Aorta (tissue), 5 donors: ENCODE measurements around the gene ECM1. TPM values are rescaled to one million over a fixed set of nuclear protein-coding genes. Genes with fewer than 3 reads are reported as not detected.

Source experiments
- ATAC-seq: fragments of 200-7000 bp; cut with Tn5 transposase; one replicate; pipeline ENCODE4 v1.9.1; 2022; ENCODE audit warnings: moderate library complexity; ENCODE audit not compliant: low FRiP score
- DNase-seq, 2 donors: peaks; one replicate each; pipeline ENCODE4 v3.0.0-alpha.2; 2020
- H3K27ac ChIP-seq, 2 donors: one replicate each; pipeline ENCODE4 v1.5.1; 2013; ENCODE audit warnings: low read length in 2 of 2, mild to moderate bottlenecking in 2 of 2, moderate library complexity in 2 of 2, control low read depth in 1 of 2, inconsistent platforms in 1 of 2, low read depth in 1 of 2
- H3K27me3 ChIP-seq, 2 donors: one replicate each; pipeline ENCODE4 v1.6.1; 2013; ENCODE audit warnings: control low read depth in 1 of 2, low read length in 1 of 2, mild to moderate bottlenecking in 1 of 2, moderate library complexity in 1 of 2; ENCODE audit not compliant: insufficient read depth in 2 of 2, control insufficient read depth in 1 of 2
- H3K36me3 ChIP-seq, 2 donors: one replicate each; pipeline ENCODE4 v1.6.1; 2013; ENCODE audit warnings: control low read depth in 1 of 2, low read length in 1 of 2, mild to moderate bottlenecking in 1 of 2; ENCODE audit not compliant: insufficient read depth in 2 of 2, control insufficient read depth in 1 of 2
- H3K4me1 ChIP-seq, 2 donors: one replicate each; pipeline ENCODE4 v1.6.1; 2013; ENCODE audit warnings: low read length in 2 of 2, control low read depth in 1 of 2, mild to moderate bottlenecking in 1 of 2, moderate library complexity in 1 of 2; ENCODE audit not compliant: insufficient read depth in 2 of 2, control insufficient read depth in 1 of 2
- H3K4me3 ChIP-seq, 2 donors: one replicate each; pipeline ENCODE4 v1.5.1; 2013; ENCODE audit warnings: low read length in 2 of 2, control low read depth in 1 of 2, mild to moderate bottlenecking in 1 of 2
- H3K9me3 ChIP-seq: one replicate; pipeline ENCODE4 v1.6.1; 2013; ENCODE audit warnings: mild to moderate bottlenecking, low read length; ENCODE audit not compliant: control insufficient read depth
- WGBS, 2 donors: extraction: QIAGEN DNeasy Blood & Tissue Kit; methylation state at CpG; one replicate each; pipeline ENCODE4 v1.1.7; 2013; 5-methylcytosine and 5-hydroxymethylcytosine counted together
- intact Hi-C, 2 donors: fragments of 100-400 bp; cut with DNase I; formaldehyde crosslinking; loops; one replicate each; pipeline versions ENCODE4 v1.14.2 to v1.15.0; 2022
- long read RNA-seq, 2 donors: library from polyadenylated mRNA; unstranded; transcript quantifications; one replicate each; pipeline ENCODE4 v2.0.0, GENCODE V29; 2020 to 2021
- polyA plus RNA-seq, 2 donors: library from polyadenylated mRNA; stranded (reverse); fragments of 200-250 nt; gene quantifications; one replicate each; pipeline ENCODE4 v1.2.3, GENCODE V29; 2013
- total RNA-seq, 2 donors: library from RNA; stranded (reverse); fragmentation: NEBNext Ultra II Directional; extraction: Animal tissue kit (Norgen Biotek cat#: 25700); gene quantifications; one replicate each; pipeline ENCODE4 v1.2.1, GENCODE V29; 2021
- donor health status: healthy with polysubstance abuse.
- donor health status: Bipolar disorder and iron deficiency.
- donor health status: DM: no; HTN: no; CAD: no.
- donor health status: DM: no; HTN: no; CAD: no.
- donor health status: DM: yes; HTN: yes; CAD: no.

Gene ECM1
- 10 to 100 TPM; 26.3 to 57.6 TPM for total RNA-seq
- polyA plus RNA-seq = 10 to 100 TPM in 1 of 2 donors, 1 to 10 TPM in 1; 8.1 to 32.6 TPM
- long read RNA-seq, donor 1, transcript ECM1-202 (10 exons, 2,070 nt) = major isoform, 26 of 39 reads
- long read RNA-seq, donor 1, partial matches to known transcripts = 7 of 39 reads
- long read RNA-seq, donor 1, other reads (novel, unspliced or antisense) = 6 of 39 reads
- long read RNA-seq, donor 2, transcript ECM1-202 (10 exons, 2,070 nt) = major isoform, 13 of 25 reads
- long read RNA-seq, donor 2, partial matches to known transcripts = 10 of 25 reads
- long read RNA-seq, donor 2, other reads (novel, unspliced or antisense) = 2 of 25 reads

DNA sequence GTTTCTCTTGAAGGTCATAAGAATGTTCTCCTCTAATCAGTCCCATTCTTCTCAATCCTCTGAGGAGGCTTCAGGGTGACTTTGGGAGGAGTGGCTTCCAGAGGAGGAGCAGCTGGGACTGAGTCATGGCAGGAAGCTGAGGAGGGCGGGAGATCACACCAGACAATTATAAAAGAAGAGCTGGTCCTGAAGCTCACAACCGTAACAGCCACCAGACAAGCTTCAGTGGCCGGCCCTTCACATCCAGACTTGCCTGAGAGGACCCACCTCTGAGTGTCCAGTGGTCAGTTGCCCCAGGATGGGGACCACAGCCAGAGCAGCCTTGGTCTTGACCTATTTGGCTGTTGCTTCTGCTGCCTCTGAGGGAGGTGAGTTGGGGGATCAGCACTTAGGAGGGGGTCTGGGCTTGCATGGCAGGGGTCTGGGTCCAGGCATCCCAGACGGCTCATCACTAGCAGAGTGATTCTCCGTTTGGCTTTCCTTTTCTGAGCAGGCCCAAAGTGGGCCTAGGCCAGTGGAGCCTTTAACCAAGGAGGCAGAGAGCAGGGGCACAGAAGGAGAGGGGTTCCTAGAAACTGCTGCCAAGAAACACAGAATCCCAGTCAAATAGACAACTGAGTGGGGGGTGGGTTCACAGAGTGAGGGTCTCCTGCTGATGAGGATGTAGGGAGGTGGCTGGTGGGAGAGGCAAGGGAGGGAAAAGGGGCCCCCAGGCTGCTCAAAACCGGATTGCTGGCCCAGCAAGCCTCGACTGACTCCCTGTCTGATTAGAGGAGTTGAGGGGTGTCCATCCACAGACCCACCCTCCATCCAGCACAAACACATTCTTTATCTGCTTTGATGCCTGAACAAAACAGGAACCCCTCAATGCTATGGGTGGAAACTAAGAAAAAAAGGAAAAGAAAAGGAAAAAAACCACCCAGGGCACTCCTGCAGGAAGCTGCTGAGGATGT, at the start of gene ECM1:
Gene ECM1 (plus strand): TSS at position 198 of the 953 bp plus-strand sequence. CDS start 101 bp downstream, at position 299.
- WGBS, 2 donors = 76% methylated on average over 7 of the region's 7 CpGs
- Histone ChIP-seq H3K4me3 (no peak within 1 kb of the TSS), H3K9me3 (no peaks in the 10 kb centered on the region), H3K27me3 (no peaks in the 10 kb centered on the region), H3K36me3 (peaks cover 2 to 7% of the 10 kb centered on the region in 2 donors), H3K27ac (no peak within 1 kb of the TSS), H3K4me1 (no peaks in the 10 kb centered on the region)
- ATAC-seq = peak; percentile 70
- peak; percentile 70 to 80 for DNase-seq
- intact Hi-C loops = loop anchor here in 1 of 2 donors (5.0 kb wide), 1 partner anchor 36 kb away; no protein-coding TSS in a partner anchor

DNA sequence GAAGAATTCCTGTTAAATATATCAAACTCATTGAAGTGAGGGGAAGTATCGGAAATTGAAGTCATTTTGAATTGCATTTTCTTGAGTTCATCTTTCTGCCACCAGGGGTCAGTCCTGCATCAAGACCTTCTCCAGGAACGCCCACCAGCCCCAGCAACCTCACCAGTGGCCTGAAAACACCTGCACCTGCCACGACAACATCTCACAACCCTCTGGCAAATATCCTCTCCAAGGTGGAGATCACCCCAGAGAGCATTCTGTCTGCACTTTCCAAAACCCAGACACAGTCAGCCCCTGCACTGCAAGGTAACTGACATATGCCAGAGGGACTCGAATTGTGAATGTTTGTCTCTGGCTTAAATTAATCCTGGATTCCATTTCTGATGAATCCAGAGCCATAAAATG, 43.5 kb upstream of the ECM1 start:
- Histone ChIP-seq H3K36me3 (peaks cover 4 to 5% of the 10 kb centered on the region in 2 donors), H3K9me3 (no peaks in the 10 kb centered on the region), H3K4me3 (no peak overlapping the region), H3K27ac (no peak overlapping the region), H3K4me1 (no peaks in the 10 kb centered on the region), H3K27me3 (no peaks in the 10 kb centered on the region)
- WGBS, 2 donors = 27 to 28% methylated on average over 4 of the region's 4 CpGs
- intact Hi-C loops = loop anchor here (5.0 to 10.0 kb wide), 3 partner anchors 93 to 160 kb away; partner anchors contain the start of gene ENSA (in 1 of the 2)
- DNase-seq = peak in 1 of 2 donors; percentile 62
- peak; percentile 71 for ATAC-seq

DNA sequence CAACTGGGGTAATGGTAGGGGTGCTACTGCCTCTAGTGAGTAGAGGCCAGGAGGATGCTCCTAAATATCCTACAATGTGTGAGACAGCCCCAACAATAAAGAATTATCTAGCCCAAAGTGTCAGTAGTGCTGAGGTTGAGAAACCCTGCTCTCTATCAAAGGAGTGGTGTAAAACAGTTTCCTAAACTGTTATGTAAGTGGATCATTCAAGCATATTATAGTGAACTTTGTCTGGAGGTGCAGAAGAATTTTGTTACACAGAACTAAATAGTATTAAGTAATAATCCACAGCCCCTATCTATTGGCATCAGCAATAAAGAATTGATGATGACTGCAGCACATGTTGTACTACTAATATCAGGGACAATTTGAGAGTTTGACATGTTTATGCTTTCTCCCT, 40.9 kb upstream of the ECM1 start:
- no peaks in the 10 kb centered on the region for H3K9me3 ChIP-seq
- H3K27me3 ChIP-seq = no peaks in the 10 kb centered on the region
- no peaks in the 10 kb centered on the region for H3K4me1 ChIP-seq
- intact Hi-C loops = loop anchor here (5.0 to 10.0 kb wide), 3 partner anchors 65 to 158 kb away; partner anchors contain the start of gene ENSA (in 1 of the 2)
- H3K36me3 ChIP-seq = peaks cover 0 to 8% of the 10 kb centered on the region in 2 donors
- DNase-seq = no peak
- no peak for ATAC-seq
- H3K4me3 ChIP-seq = no peak overlapping the region
- no peak overlapping the region for H3K27ac ChIP-seq

DNA sequence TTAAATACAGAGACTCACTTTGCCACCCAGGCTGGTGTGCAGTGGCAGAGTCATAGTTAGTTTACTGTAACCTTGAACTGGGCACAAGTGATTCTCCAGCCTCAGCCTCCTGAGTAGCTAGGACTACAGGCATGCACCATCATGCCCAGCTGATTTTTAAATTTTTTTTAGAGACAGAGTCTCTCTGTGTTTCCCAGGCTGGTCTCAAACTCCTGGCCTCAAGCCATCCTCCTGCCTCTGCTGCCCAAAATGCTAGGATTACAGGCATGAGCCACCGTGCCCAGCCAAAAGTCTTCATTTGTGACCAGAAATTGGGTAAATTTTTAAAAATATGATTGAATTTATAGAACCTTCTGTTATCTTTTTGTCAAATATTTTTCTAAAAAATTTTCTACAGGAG, 38.6 kb upstream of the ECM1 start:
- Histone ChIP-seq H3K4me3 (no peak overlapping the region), H3K27ac (peak overlapping the region in 1 of 2 donors; percentile 11), H3K4me1 (no peaks in the 10 kb centered on the region), H3K9me3 (no peaks in the 10 kb centered on the region), H3K36me3 (peaks cover 0 to 9% of the 10 kb centered on the region in 2 donors), H3K27me3 (no peaks in the 10 kb centered on the region)
- intact Hi-C loops = loop anchor here (5.0 to 10.0 kb wide), 3 partner anchors 63 to 156 kb away; partner anchors contain the start of gene ENSA (in 1 of the 2)
- WGBS, 2 donors = 8 to 9% methylated on average over 1 of the region's 1 CpG
- ATAC-seq (no peak), DNase-seq (no peak)

DNA sequence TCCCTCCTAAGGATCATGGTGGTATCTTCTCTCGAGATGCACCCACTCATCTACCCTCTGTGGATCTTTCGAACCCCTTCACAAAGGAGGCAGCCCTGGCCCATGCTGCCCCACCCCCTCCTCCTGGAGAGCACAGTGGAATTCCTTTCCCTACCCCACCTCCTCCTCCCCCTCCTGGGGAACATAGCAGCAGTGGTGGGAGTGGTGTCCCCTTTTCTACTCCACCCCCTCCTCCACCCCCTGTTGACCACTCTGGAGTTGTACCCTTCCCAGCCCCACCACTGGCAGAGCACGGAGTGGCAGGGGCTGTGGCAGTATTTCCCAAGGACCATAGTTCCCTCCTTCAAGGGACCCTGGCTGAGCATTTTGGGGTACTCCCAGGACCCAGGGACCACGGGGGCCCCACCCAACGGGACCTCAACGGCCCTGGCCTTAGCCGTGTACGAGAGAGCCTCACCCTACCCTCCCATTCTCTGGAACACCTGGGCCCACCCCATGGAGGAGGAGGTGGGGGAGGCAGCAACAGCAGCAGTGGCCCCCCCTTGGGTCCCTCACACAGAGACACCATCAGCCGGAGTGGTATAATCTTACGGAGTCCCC, 35.2 kb upstream of the ECM1 start:
- ATAC-seq (no peak), DNase-seq (no peak)
- Histone ChIP-seq H3K36me3 (peaks cover 0 to 9% of the 10 kb centered on the region in 2 donors), H3K27me3 (no peaks in the 10 kb centered on the region), H3K9me3 (no peaks in the 10 kb centered on the region), H3K27ac (no peak overlapping the region), H3K4me1 (no peaks in the 10 kb centered on the region), H3K4me3 (no peak overlapping the region)
- WGBS, 2 donors = 83 to 89% methylated on average over 10 of the region's 10 CpGs
- intact Hi-C loops = loop anchor here (5.0 kb wide), 2 partner anchors 35 to 45 kb away; partner anchors contain the start of genes ECM1 (in 1 of the 2) and FALEC (in 1 of the 2)

DNA sequence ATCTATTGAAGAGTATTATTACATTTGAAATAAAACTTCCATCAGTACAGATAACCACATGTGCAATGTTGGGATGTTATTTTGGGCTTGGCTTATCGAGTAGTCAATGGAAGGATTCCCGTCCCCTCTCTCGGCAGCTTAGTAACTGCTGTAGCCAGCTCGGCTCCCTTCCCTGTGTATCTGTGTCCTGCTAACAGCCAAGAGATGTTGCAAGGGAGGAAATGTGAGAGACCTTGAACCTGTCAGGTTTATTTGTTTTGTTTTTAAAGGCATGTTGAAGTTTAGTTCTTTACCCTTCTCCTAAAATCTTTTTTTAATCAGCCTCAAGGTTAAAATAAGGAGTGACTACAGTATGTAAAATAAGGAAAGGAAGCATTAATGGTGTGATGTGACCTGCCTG, 34.2 kb upstream of the ECM1 start:
- DNase-seq (no peak), ATAC-seq (peak; percentile 34)
- no peaks in the 10 kb centered on the region for H3K27me3 ChIP-seq
- H3K9me3 ChIP-seq = no peaks in the 10 kb centered on the region
- H3K27ac ChIP-seq = no peak overlapping the region
- no peak overlapping the region for H3K4me3 ChIP-seq
- peaks cover 0 to 9% of the 10 kb centered on the region in 2 donors for H3K36me3 ChIP-seq
- intact Hi-C loops = loop anchor here (5.0 kb wide), 2 partner anchors 34 to 44 kb away; partner anchors contain the start of genes ECM1 (in 1 of the 2) and FALEC (in 1 of the 2)
- no peaks in the 10 kb centered on the region for H3K4me1 ChIP-seq
- 66 to 73% methylated on average over 4 of the region's 4 CpGs for WGBS, 2 donors

DNA sequence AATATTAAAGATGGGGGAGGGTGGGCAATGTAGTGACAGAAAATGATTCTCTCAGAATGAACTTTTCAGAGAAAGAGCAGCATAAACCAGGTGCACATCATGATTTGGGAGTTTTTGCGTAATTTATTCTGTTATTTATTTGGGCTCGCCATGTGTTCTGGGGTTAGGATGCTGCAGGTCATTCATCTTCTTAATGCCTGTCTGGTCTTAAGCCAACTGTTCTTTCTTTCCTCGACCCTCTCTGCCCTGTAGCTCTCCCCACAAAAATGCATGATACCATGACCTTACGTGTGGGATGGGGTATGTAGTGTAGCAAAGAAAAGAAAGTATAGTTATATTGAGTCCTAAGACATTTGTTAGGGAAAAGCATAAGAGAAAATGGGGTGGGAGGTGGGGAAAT, 33.0 kb upstream of the ECM1 start:
- Histone ChIP-seq H3K27ac (no peak overlapping the region), H3K4me1 (no peaks in the 10 kb centered on the region), H3K9me3 (no peaks in the 10 kb centered on the region), H3K36me3 (peaks cover 0 to 9% of the 10 kb centered on the region in 2 donors), H3K27me3 (no peaks in the 10 kb centered on the region), H3K4me3 (no peak overlapping the region)
- intact Hi-C loops = loop anchor here (5.0 kb wide), 2 partner anchors 32 to 42 kb away; partner anchors contain the start of genes ECM1 (in 1 of the 2) and FALEC (in 1 of the 2)
- no peak for ATAC-seq
- no peak for DNase-seq
- 68 to 74% methylated on average over 4 of the region's 4 CpGs for WGBS, 2 donors

DNA sequence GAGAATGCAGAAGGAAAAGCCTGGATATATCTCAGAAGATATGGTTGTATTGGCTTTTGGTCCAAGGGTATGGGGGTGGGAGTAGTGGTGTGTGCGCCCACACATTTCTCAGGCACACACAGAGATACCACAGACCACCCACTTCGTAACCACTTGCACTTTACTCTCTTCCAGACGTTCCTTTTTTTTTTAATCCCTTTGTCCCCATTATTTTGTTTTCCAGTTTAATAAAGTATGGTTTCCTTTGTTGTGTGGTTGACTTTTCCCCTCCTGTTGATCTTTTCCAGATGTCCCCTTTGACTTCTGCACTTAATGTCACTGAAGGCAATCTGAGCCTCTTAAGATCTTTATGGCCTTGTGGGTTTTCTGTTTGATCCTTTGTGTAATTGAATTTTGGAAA, 31.2 kb upstream of the ECM1 start:
- DNase-seq (no peak), ATAC-seq (no peak)
- intact Hi-C loops = no loop called here
- no peak overlapping the region for H3K4me3 ChIP-seq
- H3K27me3 ChIP-seq = no peaks in the 10 kb centered on the region
- peaks cover 0 to 5% of the 10 kb centered on the region in 2 donors for H3K36me3 ChIP-seq
- H3K4me1 ChIP-seq = no peaks in the 10 kb centered on the region
- WGBS, 2 donors = 60 to 74% methylated on average over 3 of the region's 3 CpGs
- H3K9me3 ChIP-seq = no peaks in the 10 kb centered on the region
- H3K27ac ChIP-seq = no peak overlapping the region
